Activated T-cell treated with anti-CD3 and anti-CD28 coated beads, Interleukin-2, amount 50 U/mL, for 72 hours (primary cell): ENCODE data around the gene SERINC2. TPM values are rescaled to one million over a fixed set of nuclear protein-coding genes. Genes with fewer than 3 reads are reported as not detected.

ENCODE experiments used
- ATAC-seq, 2 donors: fragments of 150-1000 bp; cut with Tn5 transposase; replicated peaks in 1 of 2; 2 replicates each; pipeline ENCODE4 v1.10.0; 2021; ENCODE audit warnings: moderate library complexity in 2 of 2, mild to moderate bottlenecking in 1 of 2
- DNase-seq, 2 donors: peaks; one replicate each; pipeline ENCODE4 v3.0.0; 2021 to 2022; ENCODE audit warnings: mixed read lengths in 1 of 2
- H3K27ac Mint-ChIP-seq: one replicate; pipeline ENCODE4 v1.8.0; 2022; ENCODE audit warnings: mild to moderate bottlenecking, moderate library complexity, mixed read lengths
- H3K27me3 Mint-ChIP-seq: one replicate; pipeline ENCODE4 v1.8.0; 2022; ENCODE audit warnings: low read depth, mixed read lengths
- H3K36me3 Mint-ChIP-seq, 2 donors: one replicate each; pipeline ENCODE4 v1.8.0; 2022; ENCODE audit warnings: mixed read lengths in 2 of 2, mild to moderate bottlenecking in 1 of 2; ENCODE audit not compliant: insufficient read depth in 2 of 2
- H3K4me1 Mint-ChIP-seq: one replicate; pipeline ENCODE4 v1.8.0; 2022; ENCODE audit warnings: low read depth, mixed read lengths
- H3K4me3 Mint-ChIP-seq, 2 donors: one replicate each; pipeline ENCODE4 v1.8.0; 2022; ENCODE audit warnings: mild to moderate bottlenecking in 2 of 2, mixed read lengths in 2 of 2, moderate library complexity in 2 of 2
- H3K9me3 Mint-ChIP-seq, 2 donors: one replicate each; pipeline ENCODE4 v1.8.0; 2022; ENCODE audit warnings: mixed read lengths in 2 of 2
- total RNA-seq, 2 donors: library from RNA; stranded (reverse); gene quantifications; one replicate each; pipeline ENCODE4 v1.2.3, GENCODE V29; 2022

The SERINC2 gene
- total RNA-seq, 2 donors from 2014 or later = 0.23 to 0.31 TPM

GRCh38 chr1:31394584-31395193 lies 18.3 kb upstream of the SERINC2 start:
- DNase-seq = peak; percentile 83 to 85
- peak overlapping the region; percentile 83 to 87 for H3K4me3 Mint-ChIP-seq
- H3K36me3 Mint-ChIP-seq = no peaks in the 10 kb centered on the region
- H3K27me3 Mint-ChIP-seq = no peaks in the 10 kb centered on the region
- peak; percentile 95 for ATAC-seq
- H3K4me1 Mint-ChIP-seq = peaks cover 12% of the 10 kb centered on the region
- no peak overlapping the region for H3K27ac Mint-ChIP-seq
- no peaks in the 10 kb centered on the region for H3K9me3 Mint-ChIP-seq

GRCh38 chr1:31396633-31397351 lies 16.2 kb upstream of the SERINC2 start:
- no peak overlapping the region for H3K4me3 Mint-ChIP-seq
- no peaks in the 10 kb centered on the region for H3K9me3 Mint-ChIP-seq
- H3K27ac Mint-ChIP-seq = no peak overlapping the region
- H3K27me3 Mint-ChIP-seq = no peaks in the 10 kb centered on the region
- DNase-seq (no peak), ATAC-seq (no peak)
- H3K4me1 Mint-ChIP-seq = peaks cover 12% of the 10 kb centered on the region
- no peaks in the 10 kb centered on the region for H3K36me3 Mint-ChIP-seq

GRCh38 chr1:31397360-31398095 lies 15.5 kb upstream of the SERINC2 start:
- H3K36me3 Mint-ChIP-seq = no peaks in the 10 kb centered on the region
- H3K9me3 Mint-ChIP-seq = no peaks in the 10 kb centered on the region
- ATAC-seq = no peak
- no peak overlapping the region for H3K4me3 Mint-ChIP-seq
- H3K4me1 Mint-ChIP-seq = peaks cover 12% of the 10 kb centered on the region
- no peak overlapping the region for H3K27ac Mint-ChIP-seq
- no peak for DNase-seq
- no peaks in the 10 kb centered on the region for H3K27me3 Mint-ChIP-seq

- ATAC-seq (no peak), DNase-seq (no peak)
- H3K27ac Mint-ChIP-seq = no peak overlapping the region
- no peak overlapping the region for H3K4me3 Mint-ChIP-seq
- H3K4me1 Mint-ChIP-seq = peaks cover 12% of the 10 kb centered on the region
- no peaks in the 10 kb centered on the region for H3K36me3 Mint-ChIP-seq
- no peaks in the 10 kb centered on the region for H3K27me3 Mint-ChIP-seq
- no peaks in the 10 kb centered on the region for H3K9me3 Mint-ChIP-seq
Measured at GRCh38 chr1:31398246-31398645, 14.8 kb upstream of the SERINC2 start.

GRCh38 chr1:31399976-31400375 lies 13.0 kb upstream of the SERINC2 start:
- no peak overlapping the region for H3K4me3 Mint-ChIP-seq
- H3K27ac Mint-ChIP-seq = no peak overlapping the region
- no peaks in the 10 kb centered on the region for H3K36me3 Mint-ChIP-seq
- ATAC-seq = peak in 1 of 2 donors; percentile 25
- H3K9me3 Mint-ChIP-seq = no peaks in the 10 kb centered on the region
- peaks cover 4% of the 10 kb centered on the region for H3K4me1 Mint-ChIP-seq
- no peaks in the 10 kb centered on the region for H3K27me3 Mint-ChIP-seq
- no peak for DNase-seq

- Mint-ChIP-seq H3K4me3 (no peak overlapping the region), H3K9me3 (no peaks in the 10 kb centered on the region), H3K36me3 (no peaks in the 10 kb centered on the region), H3K27me3 (no peaks in the 10 kb centered on the region), H3K4me1 (no peaks in the 10 kb centered on the region), H3K27ac (no peak overlapping the region)
- DNase-seq (no peak), ATAC-seq (peak in 1 of 2 donors; percentile 53)
Measured at GRCh38 chr1:31400393-31400792, 12.6 kb upstream of the SERINC2 start.

- Mint-ChIP-seq H3K36me3 (no peaks in the 10 kb centered on the region), H3K27me3 (no peaks in the 10 kb centered on the region), H3K4me1 (no peaks in the 10 kb centered on the region), H3K9me3 (no peaks in the 10 kb centered on the region), H3K27ac (no peak overlapping the region), H3K4me3 (no peak overlapping the region)
- DNase-seq = no peak
- no peak for ATAC-seq
Measured at GRCh38 chr1:31401241-31401640, 11.8 kb upstream of the SERINC2 start.

GRCh38 chr1:31405578-31406245 lies 7.3 kb upstream of the SERINC2 start:
- DNase-seq = no peak
- H3K4me3 Mint-ChIP-seq = no peak overlapping the region
- H3K36me3 Mint-ChIP-seq = no peaks in the 10 kb centered on the region
- H3K27ac Mint-ChIP-seq = no peak overlapping the region
- no peak for ATAC-seq
- H3K4me1 Mint-ChIP-seq = no peaks in the 10 kb centered on the region
- H3K9me3 Mint-ChIP-seq = no peaks in the 10 kb centered on the region
- H3K27me3 Mint-ChIP-seq = peaks cover 13% of the 10 kb centered on the region

GRCh38 chr1:31407029-31407626 lies 5.9 kb upstream of the SERINC2 start:
- H3K27ac Mint-ChIP-seq = no peak overlapping the region
- H3K4me1 Mint-ChIP-seq = no peaks in the 10 kb centered on the region
- peaks cover 27% of the 10 kb centered on the region for H3K27me3 Mint-ChIP-seq
- H3K36me3 Mint-ChIP-seq = no peaks in the 10 kb centered on the region
- ATAC-seq (no peak), DNase-seq (no peak)
- no peaks in the 10 kb centered on the region for H3K9me3 Mint-ChIP-seq
- no peak overlapping the region for H3K4me3 Mint-ChIP-seq

- H3K27me3 Mint-ChIP-seq = peaks cover 38% of the 10 kb centered on the region
- ATAC-seq = no peak
- peaks cover 4% of the 10 kb centered on the region for H3K4me1 Mint-ChIP-seq
- no peaks in the 10 kb centered on the region for H3K9me3 Mint-ChIP-seq
- DNase-seq = no peak
- no peak overlapping the region for H3K27ac Mint-ChIP-seq
- H3K36me3 Mint-ChIP-seq = peaks cover 0 to 2% of the 10 kb centered on the region in 2 donors
- H3K4me3 Mint-ChIP-seq = no peak overlapping the region
Measured at GRCh38 chr1:31408788-31409318, 4.2 kb upstream of the SERINC2 start.

GRCh38 chr1:31409946-31410858 lies 2.8 kb upstream of the SERINC2 start:
- no peak for ATAC-seq
- H3K27me3 Mint-ChIP-seq = peaks cover 51% of the 10 kb centered on the region

GRCh38 chr1:31410871-31411270 lies 2.1 kb upstream of the SERINC2 start:
- H3K27ac Mint-ChIP-seq = no peak overlapping the region
- ATAC-seq (no peak), DNase-seq (no peak)
- peaks cover 7% of the 10 kb centered on the region for H3K4me1 Mint-ChIP-seq
- H3K27me3 Mint-ChIP-seq = peaks cover 58% of the 10 kb centered on the region
- H3K36me3 Mint-ChIP-seq = peaks cover 0 to 2% of the 10 kb centered on the region in 2 donors
- H3K4me3 Mint-ChIP-seq = no peak overlapping the region
- no peaks in the 10 kb centered on the region for H3K9me3 Mint-ChIP-seq

More at GRCh38 chr1:31409946-31410858, 2.8 kb upstream of the SERINC2 start:
- Mint-ChIP-seq H3K36me3 (peaks cover 0 to 2% of the 10 kb centered on the region in 2 donors), H3K4me1 (peaks cover 7% of the 10 kb centered on the region), H3K27ac (no peak overlapping the region), H3K9me3 (no peaks in the 10 kb centered on the region), H3K4me3 (no peak overlapping the region)
- DNase-seq = no peak
